ENCODE measurements around the gene USP34.

GRCh38 chr2:61238219-61239012 is 232.5 kb downstream of the USP34 start:
- TF ChIP-seq, protein P1, sequence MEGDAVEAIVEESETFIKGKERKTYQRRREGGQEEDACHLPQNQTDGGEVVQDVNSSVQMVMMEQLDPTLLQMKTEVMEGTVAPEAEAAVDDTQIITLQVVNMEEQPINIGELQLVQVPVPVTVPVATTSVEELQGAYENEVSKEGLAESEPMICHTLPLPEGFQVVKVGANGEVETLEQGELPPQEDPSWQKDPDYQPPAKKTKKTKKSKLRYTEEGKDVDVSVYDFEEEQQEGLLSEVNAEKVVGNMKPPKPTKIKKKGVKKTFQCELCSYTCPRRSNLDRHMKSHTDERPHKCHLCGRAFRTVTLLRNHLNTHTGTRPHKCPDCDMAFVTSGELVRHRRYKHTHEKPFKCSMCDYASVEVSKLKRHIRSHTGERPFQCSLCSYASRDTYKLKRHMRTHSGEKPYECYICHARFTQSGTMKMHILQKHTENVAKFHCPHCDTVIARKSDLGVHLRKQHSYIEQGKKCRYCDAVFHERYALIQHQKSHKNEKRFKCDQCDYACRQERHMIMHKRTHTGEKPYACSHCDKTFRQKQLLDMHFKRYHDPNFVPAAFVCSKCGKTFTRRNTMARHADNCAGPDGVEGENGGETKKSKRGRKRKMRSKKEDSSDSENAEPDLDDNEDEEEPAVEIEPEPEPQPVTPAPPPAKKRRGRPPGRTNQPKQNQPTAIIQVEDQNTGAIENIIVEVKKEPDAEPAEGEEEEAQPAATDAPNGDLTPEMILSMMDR (IDR thresholded peaks at IDR 0.05) = no peak
- TF ChIP-seq POLR2A (IDR thresholded peaks at IDR 0.05) = no peak

All from esophagus squamous epithelium (tissue), 4 donors.